Karpas-422 (cell line): ENCODE results near the gene ADAMTSL2. TPM values are rescaled to one million over a fixed set of nuclear protein-coding genes. Genes with fewer than 3 reads are reported as not detected.

Experiments
- DNase-seq: peaks from one replicate; pipeline ENCODE4 v3.0.0-alpha.2; 2015
- H2AFZ ChIP-seq: fragments of 200-600 bp; sonication (generic); 2 replicates; pipeline ENCODE4 v1.6.1; 2014; ENCODE audit warnings: antibody characterized with exemption, low read length, mixed read lengths
- H3K27ac ChIP-seq: fragments of 200-600 bp; sonication (generic); 2 replicates; pipeline ENCODE4 v1.5.1; 2014; ENCODE audit warnings: mild to moderate bottlenecking, low read length, moderate library complexity
- H3K27me3 ChIP-seq: fragments of 200-600 bp; sonication (generic); 2 replicates; pipeline ENCODE4 v1.6.1; 2014; ENCODE audit warnings: low read length, mixed read lengths
- H3K36me3 ChIP-seq: fragments of 200-600 bp; sonication (generic); 2 replicates; pipeline ENCODE4 v1.6.1; 2014; ENCODE audit warnings: low read length, mixed read lengths; ENCODE audit not compliant: insufficient read depth
- H3K4me1 ChIP-seq: fragments of 200-600 bp; sonication (generic); 2 replicates; pipeline ENCODE4 v1.6.1; 2014; ENCODE audit warnings: mild to moderate bottlenecking, low read length, mixed read lengths
- H3K4me2 ChIP-seq: fragments of 200-600 bp; sonication (generic); 2 replicates; pipeline ENCODE4 v1.6.1; 2014; ENCODE audit warnings: low read length, low read depth, mild to moderate bottlenecking; ENCODE audit not compliant: poor library complexity, severe bottlenecking
- H3K4me3 ChIP-seq: fragments of 200-600 bp; sonication (generic); 2 replicates; pipeline ENCODE4 v1.5.1; 2014; ENCODE audit warnings: mild to moderate bottlenecking, antibody characterized with exemption, low read length, mixed read lengths
- H3K79me2 ChIP-seq: fragments of 200-600 bp; sonication (generic); 2 replicates; pipeline ENCODE4 v1.6.1; 2014; ENCODE audit warnings: mild to moderate bottlenecking, low read length, mixed read lengths
- H3K9ac ChIP-seq: fragments of 200-600 bp; sonication (generic); 2 replicates; pipeline ENCODE4 v1.6.0; 2014; ENCODE audit warnings: low read length
- H3K9me2 ChIP-seq: fragments of 200-600 bp; sonication (generic), shearing (Covaris generic); replicated peaks from 2 replicates; pipeline ENCODE4 v1.6.0; 2014; ENCODE audit warnings: mild to moderate bottlenecking, low read length, moderate library complexity; ENCODE audit not compliant: insufficient read depth
- H3K9me3 ChIP-seq: fragments of 300-700, 200-600 bp; sonication (generic); 2 replicates; pipeline ENCODE4 v1.6.1; 2014; ENCODE audit warnings: low read length, mixed read lengths
- H4K20me1 ChIP-seq: fragments of 200-600 bp; sonication (generic); 2 replicates; pipeline ENCODE4 v1.6.1; 2014; ENCODE audit warnings: mild to moderate bottlenecking, antibody characterized with exemption, low read length, low read depth; ENCODE audit not compliant: insufficient read depth
- total RNA-seq: library from RNA; depleted of rRNA; stranded (reverse); fragments of >200 nt; shearing (Covaris generic); gene quantifications from 2 replicates; pipeline ENCODE4 v1.2.3, GENCODE V29; 2014; ENCODE audit warnings: low replicate concordance

ADAMTSL2 gene
- total RNA-seq, 1 experiment from 2014 or later = not detected

DNA sequence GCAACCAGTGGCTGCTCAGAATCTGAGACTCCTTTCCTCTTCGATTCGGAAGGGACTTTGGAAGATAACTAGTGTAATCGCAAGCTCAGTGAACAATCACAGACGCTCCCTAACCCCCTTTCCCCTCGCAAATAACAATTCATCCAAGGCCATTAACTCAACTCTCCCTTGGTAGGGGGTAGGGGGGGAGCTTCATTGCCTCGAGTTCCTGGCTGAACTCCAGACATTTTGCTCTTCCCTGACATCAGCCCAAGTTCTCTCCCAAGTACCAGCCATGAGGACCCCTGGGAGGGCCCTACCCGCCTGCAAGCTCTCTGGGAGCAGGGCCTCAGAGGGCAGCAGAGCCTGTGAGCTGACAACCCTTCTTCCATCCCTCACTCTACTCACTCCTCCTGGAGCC, 66.2 kb downstream of the ADAMTSL2 start:
- no peaks in the 10 kb centered on the region for H4K20me1 ChIP-seq
- H3K9ac ChIP-seq = no peak overlapping the region
- H3K4me2 ChIP-seq = no peak overlapping the region
- H3K9me2 ChIP-seq = no peaks in the 10 kb centered on the region
- H3K4me3 ChIP-seq = no peak overlapping the region
- H3K27ac ChIP-seq = no peak overlapping the region
- no peak for DNase-seq
- peaks cover 24% of the 10 kb centered on the region for H3K4me1 ChIP-seq
- peaks cover 4% of the 10 kb centered on the region; the same call in 1 of the 2 replicates for H3K27me3 ChIP-seq
- no peak overlapping the region for H2AFZ ChIP-seq
- peaks cover 13% of the 10 kb centered on the region for H3K9me3 ChIP-seq
- no peaks in the 10 kb centered on the region for H3K79me2 ChIP-seq
- H3K36me3 ChIP-seq = no peaks in the 10 kb centered on the region

DNA sequence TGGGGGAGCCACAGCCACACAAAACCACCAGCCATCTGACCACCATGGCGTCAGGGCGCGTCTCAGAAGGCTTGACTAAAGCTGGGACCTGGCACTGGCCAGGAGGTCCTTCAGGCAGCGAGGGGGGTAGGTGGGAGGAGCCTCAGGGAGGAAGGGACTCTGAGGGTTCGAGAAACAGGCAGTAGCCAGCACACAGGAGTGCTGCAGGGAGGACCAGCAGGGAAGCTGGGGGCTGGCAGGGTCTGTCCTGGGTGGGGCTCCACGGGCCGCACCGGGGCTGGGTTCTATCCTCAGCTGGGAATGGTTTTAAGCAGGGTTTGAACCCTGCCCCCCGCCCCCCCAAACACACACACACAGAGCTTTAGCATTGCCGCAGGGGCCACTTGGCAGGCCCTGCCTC, 67.2 kb downstream of the ADAMTSL2 start:
- Histone ChIP-seq H2AFZ (no peak overlapping the region), H3K9ac (no peak overlapping the region), H3K27ac (no peak overlapping the region), H3K36me3 (no peaks in the 10 kb centered on the region), H3K4me3 (no peak overlapping the region), H3K4me2 (no peak overlapping the region), H3K4me1 (peaks cover 24% of the 10 kb centered on the region), H4K20me1 (no peaks in the 10 kb centered on the region), H3K9me3 (peaks cover 13% of the 10 kb centered on the region), H3K27me3 (peaks cover 4% of the 10 kb centered on the region; the same call in 1 of the 2 replicates), H3K9me2 (no peaks in the 10 kb centered on the region), H3K79me2 (no peaks in the 10 kb centered on the region)
- no peak for DNase-seq

DNA sequence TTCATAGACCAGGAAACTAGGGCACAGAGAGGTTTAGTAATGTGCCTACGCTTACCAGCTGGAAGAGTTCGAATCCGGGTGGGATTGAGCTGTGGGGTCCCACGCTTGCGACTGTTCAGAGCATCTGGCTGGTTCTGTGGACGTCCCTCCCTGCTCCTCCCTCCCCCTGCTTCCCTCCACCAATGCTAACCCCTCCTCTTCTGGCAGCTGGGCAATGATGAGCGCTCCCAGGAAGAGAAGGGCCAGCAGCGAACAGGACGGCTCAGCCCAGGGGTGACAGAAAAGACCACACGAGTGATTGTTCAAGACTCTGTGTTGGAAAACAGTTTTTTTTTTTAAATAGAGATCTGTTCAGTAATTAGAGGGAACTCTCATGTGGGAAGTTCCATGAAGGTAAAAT, 67.8 kb downstream of the ADAMTSL2 start:
- Histone ChIP-seq H3K27ac (no peak overlapping the region), H3K4me1 (peaks cover 24% of the 10 kb centered on the region), H4K20me1 (no peaks in the 10 kb centered on the region), H3K9me3 (peaks cover 9% of the 10 kb centered on the region), H3K9ac (no peak overlapping the region), H2AFZ (no peak overlapping the region), H3K27me3 (0 out of 2 replicates have a peak, but pooled peaks cover 4% of the 10 kb centered on the region), H3K79me2 (no peaks in the 10 kb centered on the region), H3K4me2 (no peak overlapping the region), H3K36me3 (no peaks in the 10 kb centered on the region), H3K9me2 (no peaks in the 10 kb centered on the region), H3K4me3 (no peak overlapping the region)
- DNase-seq = no peak

DNA sequence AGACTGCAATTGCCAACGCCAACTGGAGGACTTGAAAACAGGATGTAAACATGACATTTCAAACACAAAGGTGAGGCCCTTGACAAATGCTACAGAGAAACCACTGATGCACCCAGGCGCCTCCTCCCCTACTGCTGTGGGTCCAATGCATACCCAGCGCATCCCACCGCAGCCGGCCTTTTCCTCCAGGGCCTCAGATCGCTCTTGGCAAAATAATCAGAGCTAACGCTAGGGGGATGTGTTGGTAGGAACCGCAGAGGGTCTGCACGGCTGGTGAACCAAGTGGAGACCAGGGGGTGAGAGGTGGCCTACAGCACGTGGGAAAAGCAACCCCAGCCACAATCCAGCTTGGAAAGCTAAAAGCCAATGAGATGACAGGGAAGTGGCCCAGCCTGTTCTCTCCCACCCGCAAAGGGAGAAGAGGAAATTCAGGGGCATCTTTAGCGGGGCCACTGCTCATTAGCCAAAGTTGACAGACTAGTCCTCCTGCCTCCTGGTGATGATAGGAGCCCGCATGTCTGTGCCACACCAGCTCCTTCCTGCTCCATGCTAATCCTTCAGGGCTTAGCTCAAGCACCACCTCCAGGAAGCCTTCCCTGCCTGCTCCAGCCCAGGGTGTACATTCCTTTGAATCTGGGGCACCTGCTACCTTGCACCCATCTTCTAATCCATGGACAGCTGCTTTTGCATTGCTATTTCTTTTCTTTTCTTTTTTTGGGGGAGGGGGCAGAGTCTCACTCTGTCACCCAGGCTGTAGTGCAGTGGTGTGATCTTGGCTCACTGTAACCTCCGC, 68.8 kb downstream of the ADAMTSL2 start:
- Histone ChIP-seq H3K9me3 (no peaks in the 10 kb centered on the region), H2AFZ (no peak overlapping the region), H3K9me2 (no peaks in the 10 kb centered on the region), H3K27ac (no peak overlapping the region), H3K4me3 (no peak overlapping the region), H3K27me3 (no peaks in the 10 kb centered on the region), H3K9ac (no peak overlapping the region), H4K20me1 (no peaks in the 10 kb centered on the region), H3K4me1 (peaks cover 18% of the 10 kb centered on the region), H3K4me2 (no peak overlapping the region), H3K36me3 (no peaks in the 10 kb centered on the region), H3K79me2 (no peaks in the 10 kb centered on the region)
- DNase-seq = no peak

DNA sequence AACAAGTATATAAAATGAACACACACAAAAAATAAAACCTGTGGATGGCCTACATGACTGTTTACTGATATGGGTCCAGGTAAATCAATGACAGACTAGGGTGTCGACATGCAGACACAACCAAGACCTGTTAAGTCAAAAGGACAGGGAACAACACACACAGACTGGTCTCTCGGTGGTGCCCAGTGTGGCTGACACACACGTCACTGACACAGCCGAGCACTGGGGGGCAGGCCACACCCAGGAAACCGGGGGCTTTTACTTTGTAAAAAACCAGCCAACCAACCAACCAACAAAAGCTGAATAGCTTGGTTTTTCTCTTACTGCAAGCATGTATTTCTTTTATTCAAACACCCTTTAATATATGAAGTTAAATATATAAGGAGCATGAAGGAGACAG, 69.7 kb downstream of the ADAMTSL2 start:
- H3K9ac ChIP-seq = no peak overlapping the region
- H3K9me3 ChIP-seq = no peaks in the 10 kb centered on the region
- H3K9me2 ChIP-seq = no peaks in the 10 kb centered on the region
- H4K20me1 ChIP-seq = no peaks in the 10 kb centered on the region
- H3K27me3 ChIP-seq = no peaks in the 10 kb centered on the region
- DNase-seq = peak; percentile 50
- H3K36me3 ChIP-seq = no peaks in the 10 kb centered on the region
- no peak overlapping the region for H2AFZ ChIP-seq
- H3K79me2 ChIP-seq = no peaks in the 10 kb centered on the region
- no peak overlapping the region for H3K4me3 ChIP-seq
- no peak overlapping the region for H3K27ac ChIP-seq
- H3K4me1 ChIP-seq = peaks cover 14% of the 10 kb centered on the region
- H3K4me2 ChIP-seq = peak overlapping the region; percentile 52

DNA sequence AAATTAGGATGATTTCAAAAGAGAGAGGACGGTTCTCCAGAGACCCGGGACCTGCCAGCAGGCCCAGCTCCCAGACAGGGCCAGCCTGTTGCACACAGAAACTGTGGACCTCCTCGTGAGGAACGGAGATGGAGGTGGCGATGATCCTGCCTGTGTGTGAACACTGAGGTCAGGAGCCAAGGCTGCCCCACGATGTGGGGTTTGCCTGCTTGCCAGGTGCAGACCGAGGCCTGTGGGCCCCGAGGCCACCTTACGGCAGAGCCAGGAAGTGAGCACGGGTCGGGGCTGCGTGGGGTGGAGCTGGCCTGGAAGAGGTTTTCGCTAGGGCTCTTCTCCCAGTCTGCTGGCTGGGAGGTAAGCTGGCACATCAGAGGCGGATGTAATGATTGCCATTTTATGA, 70.4 kb downstream of the ADAMTSL2 start:
- Histone ChIP-seq H3K9ac (no peak overlapping the region), H4K20me1 (no peaks in the 10 kb centered on the region), H3K4me1 (peaks cover 14% of the 10 kb centered on the region), H3K4me2 (peak overlapping the region; percentile 52), H3K36me3 (no peaks in the 10 kb centered on the region), H3K9me2 (no peaks in the 10 kb centered on the region), H2AFZ (no peak overlapping the region), H3K27ac (no peak overlapping the region), H3K79me2 (no peaks in the 10 kb centered on the region), H3K4me3 (no peak overlapping the region), H3K27me3 (no peaks in the 10 kb centered on the region), H3K9me3 (no peaks in the 10 kb centered on the region)
- peak; percentile 61 for DNase-seq

DNA sequence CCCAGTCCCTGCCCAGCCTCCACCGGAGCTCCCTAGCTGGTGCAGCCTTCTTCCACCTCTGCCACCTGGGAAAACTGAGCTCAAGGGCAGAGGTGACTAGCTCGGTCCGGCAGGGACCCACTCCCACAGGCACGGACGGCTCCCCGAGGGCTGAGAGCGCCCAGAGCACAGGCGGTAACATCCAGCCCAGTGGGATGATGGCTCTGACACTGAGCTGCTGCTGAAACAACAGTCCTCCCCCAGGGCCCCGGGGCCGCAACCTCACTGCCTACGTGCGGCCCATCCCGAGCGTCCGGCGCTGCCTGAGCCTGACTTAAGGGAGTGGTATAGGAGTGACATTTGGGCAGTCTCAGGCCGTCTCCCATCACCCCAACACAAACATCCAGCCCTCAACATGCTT, 70.9 kb downstream of the ADAMTSL2 start:
- no peak for DNase-seq
- H3K9me3 ChIP-seq = no peaks in the 10 kb centered on the region

DNA sequence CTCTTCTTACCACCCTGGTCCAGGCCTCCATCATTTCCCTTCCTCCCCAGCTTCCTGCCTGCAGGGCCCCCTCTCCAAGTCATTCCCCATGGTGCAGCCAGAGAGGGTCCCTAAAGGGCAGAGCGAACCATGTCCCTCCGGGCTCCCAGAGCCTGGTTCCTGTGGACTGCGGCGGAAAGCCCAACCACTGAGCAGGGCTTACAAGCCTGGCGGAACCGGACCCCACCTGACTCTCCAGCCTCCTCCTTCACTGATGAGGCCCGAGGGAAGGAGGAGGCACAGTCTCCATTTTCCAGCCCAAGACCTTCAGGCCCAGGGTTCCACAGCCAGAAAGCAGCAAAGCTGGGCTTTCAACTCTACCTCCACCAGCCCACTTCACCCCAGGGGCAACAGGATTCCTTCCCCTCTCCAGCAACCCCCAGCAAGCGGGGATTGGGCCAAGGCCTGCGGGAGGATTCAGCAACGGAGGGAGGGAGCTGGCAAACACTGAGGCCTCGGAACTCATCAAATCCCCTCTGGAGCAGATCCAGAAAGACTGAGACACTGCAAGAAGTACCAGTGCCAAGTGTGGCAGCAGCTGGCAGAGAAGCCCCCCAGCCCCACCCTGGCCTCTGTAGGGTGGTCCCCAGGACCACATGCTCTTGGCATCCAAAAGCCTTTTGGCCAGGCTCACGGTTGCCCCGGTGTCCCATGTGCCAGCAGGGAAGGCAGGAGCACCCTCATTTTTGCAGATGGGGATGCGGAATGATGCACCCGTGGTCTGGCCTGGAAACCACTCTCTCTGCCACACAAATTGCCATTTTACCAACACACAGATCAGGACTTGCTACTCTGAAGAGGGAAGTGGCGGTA, 71.6 kb downstream of the ADAMTSL2 start:
- H3K4me2 ChIP-seq = no peak overlapping the region
- no peaks in the 10 kb centered on the region for H3K79me2 ChIP-seq
- no peaks in the 10 kb centered on the region for H3K9me3 ChIP-seq
- no peak overlapping the region for H3K9ac ChIP-seq
- no peaks in the 10 kb centered on the region for H3K36me3 ChIP-seq
- no peak overlapping the region for H3K27ac ChIP-seq
- no peaks in the 10 kb centered on the region for H3K27me3 ChIP-seq
- H3K4me1 ChIP-seq = peaks cover 14% of the 10 kb centered on the region
- H3K9me2 ChIP-seq = no peaks in the 10 kb centered on the region
- no peak overlapping the region for H3K4me3 ChIP-seq
- H2AFZ ChIP-seq = no peak overlapping the region
- DNase-seq = no peak
- H4K20me1 ChIP-seq = no peaks in the 10 kb centered on the region

More for the DNA sequence above, 70.9 kb downstream of the ADAMTSL2 start:
- H3K9me2 ChIP-seq = no peaks in the 10 kb centered on the region
- no peak overlapping the region for H2AFZ ChIP-seq
- no peak overlapping the region for H3K9ac ChIP-seq
- H4K20me1 ChIP-seq = no peaks in the 10 kb centered on the region
- no peaks in the 10 kb centered on the region for H3K27me3 ChIP-seq
- no peaks in the 10 kb centered on the region for H3K36me3 ChIP-seq
- peaks cover 14% of the 10 kb centered on the region for H3K4me1 ChIP-seq
- no peak overlapping the region for H3K4me2 ChIP-seq
- no peaks in the 10 kb centered on the region for H3K79me2 ChIP-seq
- no peak overlapping the region for H3K27ac ChIP-seq
- no peak overlapping the region for H3K4me3 ChIP-seq
